Activated CD8-positive, alpha-beta memory T cell treated with anti-CD3 and anti-CD28 coated beads, Interleukin-2, amount 10 ng/mL, durations not matched to agents 7 days and 5 days (primary cell): ENCODE results near the gene TNRC6A. TPM values are rescaled to one million over a fixed set of nuclear protein-coding genes. Genes with fewer than 3 reads are reported as not detected.
A peak's percentile ranks its signal among the peaks of the same experiment; 100 is the strongest.
"Not testable (repeated sequence)": the region's sequence is repeated elsewhere in the genome, so short reads cannot be mapped to it uniquely, and the experiment has no call there.

Experiments used
- ATAC-seq: fragments of 150-1000 bp; cut with Tn5 transposase; one replicate; pipeline ENCODE4 v1.10.0; 2021; ENCODE audit warnings: moderate library complexity
- CTCF ChIA-PET: fragments of 350-600 bp; sonication (Branson Sonifier 250); formaldehyde crosslinking; loops from one replicate; lab custom pipeline; 2021; ENCODE audit warnings: antibody characterized with exemption; lab: Charles Lee
- DNase-seq: peaks from one replicate; pipeline ENCODE4 v3.0.0-alpha.2; 2020
- H3K27ac Mint-ChIP-seq: one replicate; pipeline ENCODE4 v1.8.0; 2021; ENCODE audit warnings: mild to moderate bottlenecking, mixed read lengths
- H3K27me3 Mint-ChIP-seq: one replicate; pipeline ENCODE4 v1.8.0; 2021; ENCODE audit warnings: mixed read lengths
- H3K36me3 Mint-ChIP-seq: one replicate; pipeline ENCODE4 v1.8.0; 2021; ENCODE audit warnings: mild to moderate bottlenecking, mixed read lengths
- H3K4me1 Mint-ChIP-seq: one replicate; pipeline ENCODE4 v1.8.0; 2021; ENCODE audit warnings: mixed read lengths
- H3K4me3 Mint-ChIP-seq: one replicate; pipeline ENCODE4 v1.8.0; 2021; ENCODE audit warnings: mild to moderate bottlenecking, moderate library complexity, mixed read lengths
- H3K9me3 Mint-ChIP-seq: one replicate; pipeline ENCODE4 v1.8.0; 2022; ENCODE audit warnings: low read depth, mixed read lengths
- total RNA-seq, 2 experiments: library from RNA; stranded (reverse); gene quantifications; one replicate each; pipeline ENCODE4 v1.2.3, GENCODE V29; 2021

Gene TNRC6A
- total RNA-seq, 2 experiments from 2014 or later, result 38.9 to 39.6 TPM

DNA sequence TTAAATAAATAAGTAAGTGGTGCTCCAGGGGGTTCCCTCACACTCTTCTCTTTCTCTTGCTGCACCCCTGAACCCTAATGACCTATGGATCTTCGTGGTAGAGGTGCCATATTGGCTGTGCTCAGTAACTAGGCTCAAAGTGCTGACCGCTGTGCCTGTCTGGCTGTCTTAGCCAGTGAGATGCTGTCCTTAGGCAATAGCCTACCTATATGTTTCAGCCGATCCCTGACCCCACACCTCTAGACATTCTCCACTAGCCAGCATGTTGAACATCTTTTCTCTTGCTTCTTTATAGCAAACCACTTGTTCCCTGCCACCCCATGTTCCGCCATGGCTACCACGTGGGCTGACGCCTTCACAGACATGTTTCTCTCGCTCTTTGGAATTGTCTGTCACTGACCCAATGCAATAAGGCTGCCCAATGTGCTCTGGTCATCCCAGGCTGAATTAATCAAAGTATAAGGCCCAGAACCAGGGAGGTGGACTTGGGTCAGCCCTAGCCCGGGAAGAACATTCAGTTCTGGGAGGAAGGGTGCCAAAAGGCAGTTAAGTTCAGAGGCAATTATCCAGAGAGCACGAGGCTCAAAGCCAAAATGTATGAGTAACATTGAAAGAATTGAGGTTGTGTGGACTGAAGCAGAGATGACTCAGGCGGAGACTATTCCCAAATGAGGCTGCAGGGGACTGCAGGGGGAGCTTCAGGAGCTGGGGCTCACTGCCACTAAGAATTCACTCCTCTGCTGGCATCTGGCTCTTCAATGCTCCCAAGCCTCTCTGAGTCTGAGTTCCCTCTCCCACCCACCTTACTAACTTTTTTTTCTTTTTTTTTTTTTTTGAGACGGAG lies 28.7 kb upstream of the TNRC6A start:
- Mint-ChIP-seq H3K9me3 (no peaks in the 10 kb centered on the region), H3K27ac (no peak overlapping the region), H3K27me3 (peaks cover 9% of the 10 kb centered on the region), H3K4me3 (no peak overlapping the region), H3K4me1 (peaks cover 3% of the 10 kb centered on the region), H3K36me3 (no peaks in the 10 kb centered on the region)
- CTCF ChIA-PET, result interaction anchor here (0.6 kb wide), 1 partner anchor 1059 kb away, joined by 3 read pairs; no protein-coding TSS in a partner anchor
- DNase-seq, result no peak
- ATAC-seq, result no peak

DNA sequence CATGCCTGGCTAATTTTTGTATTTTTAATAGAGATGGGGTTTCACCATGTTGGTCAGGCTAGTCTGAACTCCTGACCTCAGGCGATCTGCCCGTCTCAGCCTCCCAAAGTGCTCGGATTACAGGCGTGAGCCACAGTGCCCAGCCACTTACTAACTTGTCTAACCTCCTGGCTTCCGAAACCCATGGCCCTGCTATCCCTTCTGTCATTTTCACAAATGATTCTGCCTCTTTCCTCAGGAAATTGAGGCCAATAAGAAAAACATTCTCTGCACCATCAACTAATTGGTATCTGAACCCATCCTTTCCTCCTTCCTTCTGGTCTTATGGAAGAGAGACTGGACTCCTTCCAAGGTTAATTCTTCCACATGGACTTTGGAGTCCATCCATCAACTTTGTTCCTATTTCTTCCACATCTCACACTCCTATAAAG lies 27.9 kb upstream of the TNRC6A start:
- Mint-ChIP-seq H3K27me3 (peaks cover 9% of the 10 kb centered on the region), H3K4me3 (no peak overlapping the region), H3K4me1 (peaks cover 3% of the 10 kb centered on the region), H3K9me3 (no peaks in the 10 kb centered on the region), H3K36me3 (no peaks in the 10 kb centered on the region), H3K27ac (no peak overlapping the region)
- DNase-seq, result no peak
- CTCF ChIA-PET, result interaction anchor here (0.6 kb wide), 1 partner anchor 1058 kb away, joined by 3 read pairs; no protein-coding TSS in a partner anchor
- no peak for ATAC-seq

DNA sequence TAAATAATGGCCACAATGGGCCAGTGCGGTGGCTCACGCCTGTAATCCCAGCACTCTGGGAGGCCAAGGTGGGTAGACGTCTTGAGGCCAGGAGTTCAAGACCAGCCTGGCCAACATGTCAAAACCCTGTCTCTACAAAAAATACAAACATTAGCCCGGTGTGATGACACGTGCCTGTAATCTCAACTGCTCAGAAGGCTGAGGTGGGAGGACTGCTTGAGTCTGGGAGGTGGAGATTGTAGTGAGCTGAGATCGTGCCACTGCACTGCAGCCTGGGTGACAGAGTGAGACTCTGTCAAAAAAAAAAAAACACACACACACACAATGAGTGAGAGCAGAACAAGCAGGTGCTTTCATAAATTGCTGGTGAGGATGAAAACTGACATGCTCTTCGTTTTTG lies 21.7 kb upstream of the TNRC6A start:
- H3K36me3 Mint-ChIP-seq, ATAC-seq, H3K27me3 Mint-ChIP-seq, DNase-seq, H3K4me1 Mint-ChIP-seq, H3K4me3 Mint-ChIP-seq, H3K27ac Mint-ChIP-seq, H3K9me3 Mint-ChIP-seq: not testable (repeated sequence)
- CTCF ChIA-PET, result interaction anchor here (0.6 to 1.1 kb wide), 2 partner anchors 29 to 100 kb away, joined by 3 read pairs; no protein-coding TSS in a partner anchor

DNA sequence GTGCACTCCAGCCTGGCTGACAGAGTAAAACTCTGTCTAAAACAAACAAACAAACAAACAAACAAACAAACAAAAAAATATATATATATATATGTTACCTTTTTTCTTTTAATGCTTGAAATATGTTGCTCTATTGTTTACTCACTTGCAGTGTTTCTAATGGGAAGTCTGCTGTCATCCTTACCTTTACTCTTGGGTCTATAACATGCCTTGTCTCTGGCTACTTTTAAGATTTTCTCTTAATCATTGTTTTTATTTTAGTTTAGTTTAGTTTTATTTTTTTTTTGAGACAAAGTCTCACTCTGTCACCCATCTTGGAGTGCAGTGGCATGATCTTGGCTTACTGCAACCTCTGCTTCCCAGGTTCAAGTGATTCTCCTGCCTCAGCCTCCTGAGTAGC lies 16.1 kb upstream of the TNRC6A start:
- Mint-ChIP-seq H3K27me3 (peaks cover 4% of the 10 kb centered on the region), H3K27ac (no peak overlapping the region), H3K4me3 (no peak overlapping the region), H3K9me3 (peaks cover 6% of the 10 kb centered on the region), H3K36me3 (peaks cover 1% of the 10 kb centered on the region), H3K4me1 (no peaks in the 10 kb centered on the region)
- CTCF ChIA-PET, result no interaction called here
- DNase-seq (no peak), ATAC-seq (no peak)

DNA sequence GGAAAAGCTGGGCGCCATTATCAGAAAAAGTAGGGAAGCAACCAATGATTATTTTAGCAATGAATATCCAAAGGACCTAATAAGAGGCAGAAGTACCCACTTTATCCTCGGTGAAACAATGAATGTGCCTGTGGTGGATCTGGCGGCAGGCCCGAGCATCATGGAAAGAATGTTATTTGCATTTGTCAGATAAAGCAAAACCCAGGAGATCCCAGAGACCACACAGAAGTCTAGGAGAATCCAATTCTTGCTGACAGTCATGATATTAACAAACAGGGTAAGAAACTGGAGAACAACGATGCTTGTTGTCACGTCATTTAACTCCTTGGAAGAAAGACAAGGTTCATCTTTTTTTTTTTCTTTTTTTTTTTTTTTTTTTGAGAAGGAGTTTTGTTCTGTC lies 12.0 kb upstream of the TNRC6A start:
- H3K4me3 Mint-ChIP-seq, result no peak overlapping the region
- CTCF ChIA-PET, result no interaction called here

DNA sequence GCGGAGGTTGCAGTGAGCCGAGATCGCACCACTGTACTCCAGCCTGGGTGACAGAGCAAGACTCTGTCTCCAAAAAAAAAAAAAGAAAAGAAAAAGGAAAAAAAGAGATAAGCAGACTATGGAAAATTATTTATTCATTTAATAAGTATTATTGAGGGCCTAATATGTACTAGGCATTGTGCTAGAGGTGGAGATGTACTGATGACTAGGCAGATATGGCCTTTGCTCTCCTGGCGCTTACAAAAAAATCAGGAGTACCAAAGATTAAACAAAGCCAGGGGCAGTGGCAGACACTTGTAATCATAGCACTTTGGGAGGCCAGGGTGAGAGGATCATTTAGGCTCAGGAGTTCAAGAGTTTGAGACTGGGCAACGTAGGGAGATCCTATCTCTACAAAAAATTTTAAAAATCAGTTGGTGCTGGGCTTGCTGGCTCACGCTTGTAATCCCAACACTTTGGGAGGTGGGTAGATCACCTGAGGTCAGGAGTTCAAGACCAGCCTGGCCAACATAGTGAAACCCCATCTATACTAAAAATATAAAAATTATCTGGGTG lies 10.4 kb upstream of the TNRC6A start:
- Mint-ChIP-seq H3K36me3 (no peaks in the 10 kb centered on the region), H3K4me3 (no peak overlapping the region), H3K9me3 (peaks cover 2% of the 10 kb centered on the region), H3K4me1 (peaks cover 9% of the 10 kb centered on the region), H3K27ac (no peak overlapping the region), H3K27me3 (peaks cover 3% of the 10 kb centered on the region)
- CTCF ChIA-PET, result no interaction called here
- DNase-seq (no peak), ATAC-seq (no peak)

More for the DNA sequence above, 12.0 kb upstream of the TNRC6A start:
- no peak for ATAC-seq
- Mint-ChIP-seq H3K27me3 (peaks cover 3% of the 10 kb centered on the region), H3K27ac (no peak overlapping the region), H3K9me3 (peaks cover 6% of the 10 kb centered on the region), H3K36me3 (peaks cover 1% of the 10 kb centered on the region), H3K4me1 (peaks cover 9% of the 10 kb centered on the region)
- no peak for DNase-seq

DNA sequence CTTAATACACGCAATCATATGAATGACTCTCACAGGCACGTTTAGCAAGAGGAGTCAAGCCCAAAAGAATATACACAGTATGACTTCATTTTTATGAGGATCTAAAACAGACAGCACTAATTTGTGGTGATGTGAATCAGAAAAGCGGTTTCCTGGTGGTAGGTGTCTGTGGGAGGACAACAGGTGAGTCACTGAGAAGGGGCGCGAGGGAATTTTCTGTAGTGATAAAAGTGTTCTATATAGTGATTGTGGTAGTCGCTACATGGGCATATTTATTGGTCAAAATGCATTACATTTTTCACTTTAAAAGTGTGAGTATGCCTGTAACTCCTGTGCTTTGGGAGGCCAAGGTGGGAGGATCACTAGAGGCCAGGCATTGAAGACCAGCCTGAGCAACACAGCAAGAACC lies 7.6 kb upstream of the TNRC6A start:
- ATAC-seq (peak; percentile 47), DNase-seq (peak; percentile 62)
- H3K36me3 Mint-ChIP-seq, result no peaks in the 10 kb centered on the region
- no peak overlapping the region for H3K4me3 Mint-ChIP-seq
- peaks cover 9% of the 10 kb centered on the region for H3K4me1 Mint-ChIP-seq
- H3K9me3 Mint-ChIP-seq, result no peaks in the 10 kb centered on the region
- H3K27ac Mint-ChIP-seq, result no peak overlapping the region
- CTCF ChIA-PET, result no interaction called here
- peaks cover 3% of the 10 kb centered on the region for H3K27me3 Mint-ChIP-seq

DNA sequence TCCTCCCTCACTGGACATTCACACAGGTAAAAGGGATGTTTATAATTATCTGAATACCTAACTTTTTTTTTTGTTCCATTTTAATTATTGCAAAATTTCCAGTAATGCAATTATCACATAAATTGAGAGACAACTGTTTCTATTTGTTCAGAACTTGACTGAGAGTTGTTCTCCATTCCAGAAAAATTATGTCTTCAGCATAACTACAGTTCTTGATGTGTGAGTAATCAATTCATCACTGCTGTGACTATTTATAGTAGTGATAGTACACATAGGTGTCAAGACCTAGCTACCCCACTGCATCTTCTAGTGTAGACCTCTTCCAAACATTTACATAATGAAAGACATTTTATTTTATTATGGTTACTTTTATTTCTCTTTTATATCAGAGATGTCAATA lies 5.8 kb upstream of the TNRC6A start:
- H3K27ac Mint-ChIP-seq, result no peak overlapping the region
- no peak overlapping the region for H3K4me3 Mint-ChIP-seq
- no peaks in the 10 kb centered on the region for H3K36me3 Mint-ChIP-seq
- no peaks in the 10 kb centered on the region for H3K27me3 Mint-ChIP-seq
- CTCF ChIA-PET, result no interaction called here
- H3K4me1 Mint-ChIP-seq, result peaks cover 13% of the 10 kb centered on the region
- no peaks in the 10 kb centered on the region for H3K9me3 Mint-ChIP-seq
- no peak for DNase-seq
- ATAC-seq, result no peak

DNA sequence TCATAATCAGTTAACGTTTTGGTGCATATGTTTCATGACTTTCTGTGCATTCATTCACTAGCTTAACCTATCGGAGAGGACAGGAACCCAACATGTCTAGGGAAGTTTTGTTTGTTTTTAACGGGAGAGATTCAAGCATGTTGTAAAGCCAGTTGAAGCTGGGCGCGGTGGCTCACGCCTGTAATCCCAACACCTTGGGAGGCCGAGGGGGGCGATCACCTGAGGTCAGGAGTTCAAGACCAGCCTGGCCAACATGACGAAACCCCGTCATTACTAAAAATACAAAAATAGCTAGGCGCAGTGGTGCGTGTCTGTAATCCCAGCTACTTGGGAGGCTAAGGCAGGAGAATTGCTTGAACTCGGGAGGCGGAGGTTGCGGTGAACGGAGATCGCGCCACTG lies 1.4 kb upstream of the TNRC6A start:
- ATAC-seq (no peak), DNase-seq (no peak)
- Mint-ChIP-seq H3K36me3 (peaks cover 13% of the 10 kb centered on the region), H3K27ac (no peak overlapping the region), H3K4me3 (peak overlapping the region; percentile 13), H3K9me3 (no peaks in the 10 kb centered on the region), H3K27me3 (no peaks in the 10 kb centered on the region), H3K4me1 (peaks cover 24% of the 10 kb centered on the region)
- CTCF ChIA-PET, result no interaction called here

DNA sequence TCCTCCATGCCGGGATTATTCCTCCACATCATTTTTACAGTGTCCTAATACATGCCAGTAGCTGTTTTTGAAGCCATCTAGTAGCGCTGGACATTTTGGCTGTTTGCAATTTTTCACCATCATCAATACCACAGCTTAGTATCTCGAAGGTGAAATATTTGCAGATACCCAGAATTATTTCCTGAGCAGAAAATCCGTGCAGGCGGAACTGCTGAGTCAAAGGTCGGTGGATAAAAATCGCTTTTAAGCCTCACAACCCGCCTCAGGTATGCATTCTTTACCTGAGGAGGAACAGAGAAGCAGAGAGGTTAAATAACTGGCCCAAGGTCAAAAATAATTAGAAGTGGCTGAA lies 584 bp upstream of the TNRC6A start:
- H3K27ac Mint-ChIP-seq, result peak overlapping the region; percentile 88
- peaks cover 18% of the 10 kb centered on the region for H3K36me3 Mint-ChIP-seq
- no peak for DNase-seq
- CTCF ChIA-PET, result interaction anchor here (0.9 kb wide), 1 partner anchor 8 kb away, joined by 4 read pairs; no protein-coding TSS in a partner anchor
- peaks cover 28% of the 10 kb centered on the region for H3K4me1 Mint-ChIP-seq
- peak overlapping the region; percentile 84 for H3K4me3 Mint-ChIP-seq
- no peaks in the 10 kb centered on the region for H3K27me3 Mint-ChIP-seq
- H3K9me3 Mint-ChIP-seq, result no peaks in the 10 kb centered on the region
- ATAC-seq, result peak; percentile 1

DNA sequence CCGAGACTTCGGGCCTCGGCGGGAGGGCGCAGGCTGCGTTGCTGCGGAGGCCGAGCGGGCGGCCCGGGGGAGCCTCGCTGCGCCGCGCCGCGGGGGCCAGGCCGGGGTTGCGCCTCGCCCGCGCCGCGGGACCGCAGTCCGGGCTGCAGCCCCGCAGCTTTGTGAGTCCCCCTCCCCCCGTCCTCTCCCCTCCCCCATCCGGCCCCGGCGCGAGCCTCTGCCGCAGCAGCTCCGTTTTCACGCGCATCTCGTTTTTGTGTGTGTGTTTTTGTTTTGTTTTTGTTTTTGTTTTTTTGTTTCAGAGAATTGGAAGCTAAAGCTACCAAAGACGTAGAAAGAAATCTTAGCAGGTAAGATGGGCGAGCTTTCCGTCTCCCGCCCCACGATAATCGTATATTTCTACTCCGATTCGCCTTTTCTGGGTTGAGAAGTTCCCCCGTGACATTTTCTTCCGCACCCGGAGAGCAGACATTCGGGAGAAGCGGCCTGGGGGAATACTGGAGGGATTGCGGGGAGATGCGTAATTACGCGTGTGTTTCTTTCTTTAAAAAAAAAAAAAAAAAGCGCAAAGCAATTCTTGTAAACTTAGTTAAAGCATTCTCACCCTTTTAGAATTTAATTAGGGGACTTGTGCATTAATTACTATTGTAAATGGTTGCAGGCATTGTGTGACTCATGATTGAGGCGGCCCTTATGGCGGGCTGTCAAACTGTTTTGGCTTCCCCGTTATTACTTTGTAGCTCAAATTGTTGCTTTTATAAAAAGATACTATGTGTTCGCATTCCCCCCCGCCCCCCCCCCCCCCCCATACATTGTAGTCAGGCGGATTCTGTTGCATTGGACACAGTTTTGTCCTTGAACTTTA lies 732 bp downstream of the TNRC6A start:
- H3K27me3 Mint-ChIP-seq, result no peaks in the 10 kb centered on the region
- peaks cover 32% of the 10 kb centered on the region for H3K4me1 Mint-ChIP-seq
- CTCF ChIA-PET, result interaction anchor here (0.7 kb wide), 2 partner anchors 10 to 382 kb away, joined by 3 read pairs; no protein-coding TSS in a partner anchor
- DNase-seq (peak; percentile 47), ATAC-seq (peak; percentile 59)
- no peaks in the 10 kb centered on the region for H3K9me3 Mint-ChIP-seq
- H3K36me3 Mint-ChIP-seq, result peaks cover 25% of the 10 kb centered on the region
- H3K4me3 Mint-ChIP-seq, result peak overlapping the region; percentile 92
- H3K27ac Mint-ChIP-seq, result peak overlapping the region; percentile 99

DNA sequence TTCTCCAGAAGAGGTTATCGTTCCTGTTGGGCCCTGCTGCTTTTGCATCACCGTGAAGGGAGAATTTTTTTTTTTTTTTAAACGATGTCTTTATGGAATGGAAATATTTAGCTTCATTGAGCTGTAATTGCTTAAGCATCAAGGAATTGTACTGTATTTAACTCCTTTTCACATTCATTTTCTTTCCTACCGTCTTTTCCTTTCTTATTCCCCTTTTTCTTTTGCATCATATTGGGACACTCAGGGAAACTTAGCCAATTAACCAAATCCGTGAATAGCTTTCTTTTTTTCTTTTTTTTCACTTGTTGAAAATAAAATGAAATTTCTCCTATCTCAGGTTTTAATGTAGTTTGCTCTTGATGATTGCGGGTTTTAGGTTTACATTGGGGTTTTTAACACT lies 1.5 kb downstream of the TNRC6A start:
- peak overlapping the region; percentile 92 for H3K4me3 Mint-ChIP-seq
- peaks cover 25% of the 10 kb centered on the region for H3K36me3 Mint-ChIP-seq
- ATAC-seq (no peak), DNase-seq (no peak)
- CTCF ChIA-PET, result interaction anchor here (0.7 kb wide), 2 partner anchors 9 to 381 kb away, joined by 3 read pairs; no protein-coding TSS in a partner anchor
- no peaks in the 10 kb centered on the region for H3K27me3 Mint-ChIP-seq
- peaks cover 32% of the 10 kb centered on the region for H3K4me1 Mint-ChIP-seq
- peak overlapping the region; percentile 99 for H3K27ac Mint-ChIP-seq
- H3K9me3 Mint-ChIP-seq, result no peaks in the 10 kb centered on the region
